OCI-LY7 (cell line): ENCODE data around the gene ERICH2.

Source experiments
- CTCF ChIP-seq: fragments of 200-600 bp; sonication (generic); conservative IDR thresholded peaks from 2 replicates; pipeline ENCODE4 v1.5.1; 2014; ENCODE audit warnings: mild to moderate bottlenecking, antibody characterized with exemption, low read length, moderate library complexity, mixed read lengths
- EZH2phosphoT487 ChIP-seq: fragments of 200-600 bp; sonication (generic); IDR thresholded peaks from 2 replicates; pipeline ENCODE4 v1.6.1; 2018; ENCODE audit warnings: low read depth, borderline replicate concordance, mild to moderate bottlenecking, mixed run types, antibody characterized with exemption, low read length, moderate library complexity, mixed read lengths

GRCh38 chr2:170779304-170779703 is 9.1 kb downstream of the ERICH2 start:
- no peak for TF ChIP-seq CTCF
- TF ChIP-seq EZH2phosphoT487 = no peak
